ENCODE measurements around the gene NLRP4. TPM values are rescaled to one million over a fixed set of nuclear protein-coding genes. Genes with fewer than 3 reads are reported as not detected.

NLRP4 gene
- total and polyA plus RNA-seq, 2 donors = under 0.01 to 0.09 TPM

GRCh38 chr19:55820037-55820436 is 16.3 kb upstream of the NLRP4 start:
- no peaks in the 10 kb centered on the region for H3K27me3 ChIP-seq (ENCODE audit: control insufficient read depth in 2 of 2, insufficient read depth in 1 of 2, low read length in 1 of 2)
- H3K27ac ChIP-seq (ENCODE audit: low read depth in 1 of 2, low read length in 1 of 2) = no peak overlapping the region
- no peaks in the 10 kb centered on the region for H3K36me3 ChIP-seq (ENCODE audit: control insufficient read depth in 2 of 2, insufficient read depth in 2 of 2, low read length in 1 of 2)
- H3K4me3 ChIP-seq (ENCODE audit: low read length in 2 of 2) = no peak overlapping the region
- DNase-seq (ENCODE audit: low read depth in 6 of 9, low spot score in 9 of 9) = no peak
- H3K9me3 ChIP-seq (ENCODE audit: control insufficient read depth in 2 of 2, insufficient read depth in 1 of 2, low read length in 1 of 2) = no peaks in the 10 kb centered on the region
- no peaks in the 10 kb centered on the region for H3K4me1 ChIP-seq (ENCODE audit: control insufficient read depth in 2 of 2, insufficient read depth in 2 of 2, low read length in 2 of 2)
- 84% methylated on average over 3 of the region's 3 CpGs for WGBS

- Histone ChIP-seq H3K36me3 (ENCODE audit: control insufficient read depth in 2 of 2, insufficient read depth in 2 of 2, low read length in 1 of 2) (no peaks in the 10 kb centered on the region), H3K27ac (ENCODE audit: low read depth in 1 of 2, low read length in 1 of 2) (no peak overlapping the region), H3K4me3 (ENCODE audit: low read length in 2 of 2) (no peak overlapping the region), H3K27me3 (ENCODE audit: control insufficient read depth in 2 of 2, insufficient read depth in 1 of 2, low read length in 1 of 2) (no peaks in the 10 kb centered on the region), H3K4me1 (ENCODE audit: control insufficient read depth in 2 of 2, insufficient read depth in 2 of 2, low read length in 2 of 2) (no peaks in the 10 kb centered on the region), H3K9me3 (ENCODE audit: control insufficient read depth in 2 of 2, insufficient read depth in 1 of 2, low read length in 1 of 2) (no peaks in the 10 kb centered on the region)
- DNase-seq (ENCODE audit: low read depth in 6 of 9, low spot score in 9 of 9) = no peak
- WGBS = 91% methylated on average over 5 of the region's 5 CpGs
Measured at GRCh38 chr19:55830656-55831055, 5.7 kb upstream of the NLRP4 start.

GRCh38 chr19:55831846-55832245 is 4.5 kb upstream of the NLRP4 start, which contains the start of gene NLRP11:
NLRP11 (minus strand) TSS chr19:55831999; CDS start chr19:55818174, 13,825 bp downstream.
- H3K36me3 ChIP-seq (ENCODE audit: control insufficient read depth in 2 of 2, insufficient read depth in 2 of 2, low read length in 1 of 2) = no peaks in the 10 kb centered on the region
- H3K27me3 ChIP-seq (ENCODE audit: control insufficient read depth in 2 of 2, insufficient read depth in 1 of 2, low read length in 1 of 2) = no peaks in the 10 kb centered on the region
- H3K9me3 ChIP-seq (ENCODE audit: control insufficient read depth in 2 of 2, insufficient read depth in 1 of 2, low read length in 1 of 2) = peaks cover 0 to 8% of the 10 kb centered on the region in 2 donors
- WGBS = 95% methylated on average over 10 of the region's 10 CpGs
- H3K4me3 ChIP-seq (ENCODE audit: low read length in 2 of 2) = no peak within 1 kb of the TSS
- H3K4me1 ChIP-seq (ENCODE audit: control insufficient read depth in 2 of 2, insufficient read depth in 2 of 2, low read length in 2 of 2) = no peaks in the 10 kb centered on the region
- no peak within 1 kb of the TSS for H3K27ac ChIP-seq (ENCODE audit: low read depth in 1 of 2, low read length in 1 of 2)
- DNase-seq (ENCODE audit: low read depth in 6 of 9, low spot score in 9 of 9) = no peak

- DNase-seq (ENCODE audit: low read depth in 6 of 9, low spot score in 9 of 9) = no peak
- no peaks in the 10 kb centered on the region for H3K27me3 ChIP-seq (ENCODE audit: control insufficient read depth in 2 of 2, insufficient read depth in 1 of 2, low read length in 1 of 2)
- H3K4me3 ChIP-seq (ENCODE audit: low read length in 2 of 2) = no peak overlapping the region
- 91% methylated on average over 4 of the region's 4 CpGs for WGBS
- peaks cover 0 to 8% of the 10 kb centered on the region in 2 donors for H3K9me3 ChIP-seq (ENCODE audit: control insufficient read depth in 2 of 2, insufficient read depth in 1 of 2, low read length in 1 of 2)
- no peak overlapping the region for H3K27ac ChIP-seq (ENCODE audit: low read depth in 1 of 2, low read length in 1 of 2)
- H3K36me3 ChIP-seq (ENCODE audit: control insufficient read depth in 2 of 2, insufficient read depth in 2 of 2, low read length in 1 of 2) = no peaks in the 10 kb centered on the region
- H3K4me1 ChIP-seq (ENCODE audit: control insufficient read depth in 2 of 2, insufficient read depth in 2 of 2, low read length in 2 of 2) = no peaks in the 10 kb centered on the region
Measured at GRCh38 chr19:55832676-55833075, 3.7 kb upstream of the NLRP4 start.

- Histone ChIP-seq H3K27ac (ENCODE audit: low read depth in 1 of 2, low read length in 1 of 2) (no peak overlapping the region), H3K9me3 (ENCODE audit: control insufficient read depth in 2 of 2, insufficient read depth in 1 of 2, low read length in 1 of 2) (peaks cover 0 to 8% of the 10 kb centered on the region in 2 donors), H3K36me3 (ENCODE audit: control insufficient read depth in 2 of 2, insufficient read depth in 2 of 2, low read length in 1 of 2) (no peaks in the 10 kb centered on the region), H3K27me3 (ENCODE audit: control insufficient read depth in 2 of 2, insufficient read depth in 1 of 2, low read length in 1 of 2) (no peaks in the 10 kb centered on the region), H3K4me1 (ENCODE audit: control insufficient read depth in 2 of 2, insufficient read depth in 2 of 2, low read length in 2 of 2) (no peaks in the 10 kb centered on the region), H3K4me3 (ENCODE audit: low read length in 2 of 2) (no peak overlapping the region)
- DNase-seq (ENCODE audit: low read depth in 6 of 9, low spot score in 9 of 9) = no peak
- 75% methylated on average over 3 of the region's 3 CpGs for WGBS
Measured at GRCh38 chr19:55838251-55838650, 1.9 kb downstream of the NLRP4 start.

- DNase-seq (ENCODE audit: low read depth in 6 of 9, low spot score in 9 of 9) = no peak
- H3K9me3 ChIP-seq (ENCODE audit: control insufficient read depth in 2 of 2, insufficient read depth in 1 of 2, low read length in 1 of 2) = peaks cover 0 to 8% of the 10 kb centered on the region in 2 donors
- no peaks in the 10 kb centered on the region for H3K4me1 ChIP-seq (ENCODE audit: control insufficient read depth in 2 of 2, insufficient read depth in 2 of 2, low read length in 2 of 2)
- H3K27me3 ChIP-seq (ENCODE audit: control insufficient read depth in 2 of 2, insufficient read depth in 1 of 2, low read length in 1 of 2) = no peaks in the 10 kb centered on the region
- 71% methylated on average over 4 of the region's 4 CpGs for WGBS
- H3K27ac ChIP-seq (ENCODE audit: low read depth in 1 of 2, low read length in 1 of 2) = no peak overlapping the region
- no peaks in the 10 kb centered on the region for H3K36me3 ChIP-seq (ENCODE audit: control insufficient read depth in 2 of 2, insufficient read depth in 2 of 2, low read length in 1 of 2)
- no peak overlapping the region for H3K4me3 ChIP-seq (ENCODE audit: low read length in 2 of 2)
Measured at GRCh38 chr19:55838906-55839305, 2.6 kb downstream of the NLRP4 start.

GRCh38 chr19:55855160-55855559 is 18.8 kb downstream of the NLRP4 start:
- WGBS = 87% methylated on average over 1 of the region's 1 CpG
- H3K27ac ChIP-seq (ENCODE audit: low read depth in 1 of 2, low read length in 1 of 2) = no peak overlapping the region
- no peaks in the 10 kb centered on the region for H3K27me3 ChIP-seq (ENCODE audit: control insufficient read depth in 2 of 2, insufficient read depth in 1 of 2, low read length in 1 of 2)
- no peak overlapping the region for H3K4me3 ChIP-seq (ENCODE audit: low read length in 2 of 2)
- DNase-seq (ENCODE audit: low read depth in 6 of 9, low spot score in 9 of 9) = no peak
- no peaks in the 10 kb centered on the region for H3K36me3 ChIP-seq (ENCODE audit: control insufficient read depth in 2 of 2, insufficient read depth in 2 of 2, low read length in 1 of 2)
- H3K4me1 ChIP-seq (ENCODE audit: control insufficient read depth in 2 of 2, insufficient read depth in 2 of 2, low read length in 2 of 2) = no peaks in the 10 kb centered on the region
- H3K9me3 ChIP-seq (ENCODE audit: control insufficient read depth in 2 of 2, insufficient read depth in 1 of 2, low read length in 1 of 2) = peaks cover 0 to 20% of the 10 kb centered on the region in 2 donors

GRCh38 chr19:55857149-55857548 is 20.8 kb downstream of the NLRP4 start:
- H3K4me3 ChIP-seq (ENCODE audit: low read length in 2 of 2) = no peak overlapping the region
- H3K9me3 ChIP-seq (ENCODE audit: control insufficient read depth in 2 of 2, insufficient read depth in 1 of 2, low read length in 1 of 2) = peaks cover 3 to 20% of the 10 kb centered on the region in 2 donors
- no peaks in the 10 kb centered on the region for H3K4me1 ChIP-seq (ENCODE audit: control insufficient read depth in 2 of 2, insufficient read depth in 2 of 2, low read length in 2 of 2)
- no peak for DNase-seq (ENCODE audit: low read depth in 6 of 9, low spot score in 9 of 9)
- 62% methylated on average over 4 of the region's 4 CpGs for WGBS
- no peak overlapping the region for H3K27ac ChIP-seq (ENCODE audit: low read depth in 1 of 2, low read length in 1 of 2)
- no peaks in the 10 kb centered on the region for H3K36me3 ChIP-seq (ENCODE audit: control insufficient read depth in 2 of 2, insufficient read depth in 2 of 2, low read length in 1 of 2)
- no peaks in the 10 kb centered on the region for H3K27me3 ChIP-seq (ENCODE audit: control insufficient read depth in 2 of 2, insufficient read depth in 1 of 2, low read length in 1 of 2)

GRCh38 chr19:55857974-55858373 is 21.6 kb downstream of the NLRP4 start:
- Histone ChIP-seq H3K4me1 (ENCODE audit: control insufficient read depth in 2 of 2, insufficient read depth in 2 of 2, low read length in 2 of 2) (no peaks in the 10 kb centered on the region), H3K27ac (ENCODE audit: low read depth in 1 of 2, low read length in 1 of 2) (no peak overlapping the region), H3K9me3 (ENCODE audit: control insufficient read depth in 2 of 2, insufficient read depth in 1 of 2, low read length in 1 of 2) (peaks cover 3 to 20% of the 10 kb centered on the region in 2 donors), H3K27me3 (ENCODE audit: control insufficient read depth in 2 of 2, insufficient read depth in 1 of 2, low read length in 1 of 2) (no peaks in the 10 kb centered on the region), H3K4me3 (ENCODE audit: low read length in 2 of 2) (no peak overlapping the region), H3K36me3 (ENCODE audit: control insufficient read depth in 2 of 2, insufficient read depth in 2 of 2, low read length in 1 of 2) (no peaks in the 10 kb centered on the region)
- WGBS = 95% methylated on average over 23 of the region's 23 CpGs
- no peak for DNase-seq (ENCODE audit: low read depth in 6 of 9, low spot score in 9 of 9)

- H3K27ac ChIP-seq (ENCODE audit: low read depth in 1 of 2, low read length in 1 of 2) = no peak overlapping the region
- DNase-seq (ENCODE audit: low read depth in 6 of 9, low spot score in 9 of 9) = no peak
- WGBS = 95% methylated on average over 14 of the region's 14 CpGs
- H3K36me3 ChIP-seq (ENCODE audit: control insufficient read depth in 2 of 2, insufficient read depth in 2 of 2, low read length in 1 of 2) = no peaks in the 10 kb centered on the region
- H3K9me3 ChIP-seq (ENCODE audit: control insufficient read depth in 2 of 2, insufficient read depth in 1 of 2, low read length in 1 of 2) = peaks cover 3 to 20% of the 10 kb centered on the region in 2 donors
- no peaks in the 10 kb centered on the region for H3K27me3 ChIP-seq (ENCODE audit: control insufficient read depth in 2 of 2, insufficient read depth in 1 of 2, low read length in 1 of 2)
- no peaks in the 10 kb centered on the region for H3K4me1 ChIP-seq (ENCODE audit: control insufficient read depth in 2 of 2, insufficient read depth in 2 of 2, low read length in 2 of 2)
- H3K4me3 ChIP-seq (ENCODE audit: low read length in 2 of 2) = no peak overlapping the region
Measured at GRCh38 chr19:55858401-55858800, 22.1 kb downstream of the NLRP4 start.
